ENCODE measurements around the gene MANF. TPM values are rescaled to one million over a fixed set of nuclear protein-coding genes. Genes with fewer than 3 reads are reported as not detected.
A peak's percentile ranks its signal among the peaks of the same experiment; 100 is the strongest.

MANF gene
- total RNA-seq, 1 experiment from 2014 or later, result 271 TPM

DNA sequence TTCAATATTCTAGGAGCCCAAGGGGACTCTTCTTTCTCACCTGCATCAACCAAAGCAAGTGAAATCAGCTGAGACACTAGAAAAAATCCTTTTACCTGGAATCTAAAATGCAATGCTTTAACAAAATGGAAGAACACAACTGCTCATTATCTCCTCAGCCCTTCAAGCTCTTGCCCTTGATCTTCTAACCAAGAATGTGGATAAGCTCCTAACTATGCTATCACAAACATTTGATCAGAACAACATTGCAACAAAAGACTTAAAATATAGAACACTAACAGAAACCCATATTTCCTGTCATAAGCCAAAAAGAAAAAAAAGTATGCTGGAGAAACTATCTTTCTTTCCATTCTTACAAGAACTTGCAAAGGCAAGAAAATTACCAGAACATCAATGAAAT lies 18.6 kb downstream of the MANF start:
- H3K36me3 Mint-ChIP-seq (ENCODE audit: insufficient read depth, unreplicated experiment), result peaks cover 52% of the 10 kb centered on the region
- TF ChIP-seq, protein P1, sequence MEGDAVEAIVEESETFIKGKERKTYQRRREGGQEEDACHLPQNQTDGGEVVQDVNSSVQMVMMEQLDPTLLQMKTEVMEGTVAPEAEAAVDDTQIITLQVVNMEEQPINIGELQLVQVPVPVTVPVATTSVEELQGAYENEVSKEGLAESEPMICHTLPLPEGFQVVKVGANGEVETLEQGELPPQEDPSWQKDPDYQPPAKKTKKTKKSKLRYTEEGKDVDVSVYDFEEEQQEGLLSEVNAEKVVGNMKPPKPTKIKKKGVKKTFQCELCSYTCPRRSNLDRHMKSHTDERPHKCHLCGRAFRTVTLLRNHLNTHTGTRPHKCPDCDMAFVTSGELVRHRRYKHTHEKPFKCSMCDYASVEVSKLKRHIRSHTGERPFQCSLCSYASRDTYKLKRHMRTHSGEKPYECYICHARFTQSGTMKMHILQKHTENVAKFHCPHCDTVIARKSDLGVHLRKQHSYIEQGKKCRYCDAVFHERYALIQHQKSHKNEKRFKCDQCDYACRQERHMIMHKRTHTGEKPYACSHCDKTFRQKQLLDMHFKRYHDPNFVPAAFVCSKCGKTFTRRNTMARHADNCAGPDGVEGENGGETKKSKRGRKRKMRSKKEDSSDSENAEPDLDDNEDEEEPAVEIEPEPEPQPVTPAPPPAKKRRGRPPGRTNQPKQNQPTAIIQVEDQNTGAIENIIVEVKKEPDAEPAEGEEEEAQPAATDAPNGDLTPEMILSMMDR (IDR thresholded peaks at IDR 0.05; ENCODE audit: unreplicated experiment), result no peak
- ChIA-PET CTCF (interaction anchor here (0.6 to 2.4 kb wide), 4 partner anchors 12 to 789 kb away, joined by 3 to 9 read pairs (median 4); partner anchors contain the start of gene RBM15B), POLR2A (no interaction called here)
- H3K4me1 Mint-ChIP-seq (ENCODE audit: insufficient read depth, unreplicated experiment), result no peaks in the 10 kb centered on the region
- intact Hi-C loops (cut with micrococcal nuclease), result no loop called here
- no peak overlapping the region for H3K4me3 Mint-ChIP-seq (ENCODE audit: unreplicated experiment)
- no peaks in the 10 kb centered on the region for H3K27me3 Mint-ChIP-seq (ENCODE audit: insufficient read depth, unreplicated experiment)
- no TSS peak for BruUV-seq (replicated peaks)
- H3K9me3 Mint-ChIP-seq (ENCODE audit: unreplicated experiment), result no peaks in the 10 kb centered on the region
- no peak overlapping the region for H3K27ac Mint-ChIP-seq (ENCODE audit: low read depth, unreplicated experiment)
- DNase-seq (ENCODE audit: unreplicated experiment), result no peak

DNA sequence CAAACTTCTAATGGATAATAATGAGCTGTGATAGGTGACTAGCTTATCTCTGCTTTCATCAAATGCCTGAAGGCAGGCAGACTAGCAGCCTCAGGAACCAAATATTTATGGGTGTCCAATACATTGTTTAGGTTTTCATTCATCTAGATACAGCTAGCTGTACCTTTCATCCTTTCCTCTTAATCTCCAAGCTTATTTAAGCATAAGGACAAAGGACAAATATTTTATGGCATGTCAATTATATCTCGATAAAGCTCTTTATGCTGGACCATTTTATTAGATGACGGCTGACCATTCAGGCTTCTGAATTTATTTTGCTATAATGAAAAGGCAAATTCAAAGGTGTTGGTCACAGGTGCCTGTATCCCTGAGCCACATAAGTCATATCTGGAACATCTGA lies 22.9 kb downstream of the MANF start:
- Mint-ChIP-seq H3K27ac (ENCODE audit: low read depth, unreplicated experiment) (no peak overlapping the region), H3K9me3 (ENCODE audit: unreplicated experiment) (no peaks in the 10 kb centered on the region), H3K4me3 (ENCODE audit: unreplicated experiment) (no peak overlapping the region), H3K27me3 (ENCODE audit: insufficient read depth, unreplicated experiment) (no peaks in the 10 kb centered on the region), H3K4me1 (ENCODE audit: insufficient read depth, unreplicated experiment) (no peaks in the 10 kb centered on the region), H3K36me3 (ENCODE audit: insufficient read depth, unreplicated experiment) (peaks cover 74% of the 10 kb centered on the region)
- no TSS peak for BruUV-seq (replicated peaks)
- intact Hi-C loops (cut with micrococcal nuclease), result no loop called here
- DNase-seq (ENCODE audit: unreplicated experiment), result no peak
- TF ChIP-seq, protein P1 (IDR thresholded peaks at IDR 0.05; ENCODE audit: unreplicated experiment), result no peak
- ChIA-PET CTCF (interaction anchor here (0.6 to 0.8 kb wide), 2 partner anchors 18 to 26 kb away, joined by 3 to 4 read pairs; no protein-coding TSS in a partner anchor), POLR2A (interaction anchor here (0.7 to 1.2 kb wide), 2 partner anchors 11 to 92 kb away, joined by 3 read pairs; partner anchors contain the start of gene DCAF1)

DNA sequence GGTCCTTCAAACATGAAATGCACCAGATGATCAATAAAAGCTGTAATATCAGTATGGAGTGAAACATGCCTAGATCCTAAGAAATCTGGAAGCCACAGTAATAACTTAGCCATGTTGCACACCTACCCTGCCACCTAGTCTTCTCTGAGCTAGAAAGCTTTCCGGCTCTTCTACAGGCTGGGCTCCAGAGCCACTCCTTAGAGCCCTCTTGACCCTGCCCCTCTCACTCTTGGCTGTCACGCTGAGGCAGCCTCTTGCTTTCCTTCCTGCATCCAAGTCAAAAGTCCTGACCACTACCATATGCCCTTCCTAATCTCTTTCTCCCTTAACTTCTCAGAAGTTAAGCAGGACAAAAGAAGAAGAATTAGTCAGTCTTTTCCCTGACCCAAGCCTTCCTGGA lies 23.7 kb downstream of the MANF start:
- no TSS peak for BruUV-seq (replicated peaks)
- intact Hi-C loops (cut with micrococcal nuclease), result no loop called here
- H3K9me3 Mint-ChIP-seq (ENCODE audit: unreplicated experiment), result no peaks in the 10 kb centered on the region

DNA sequence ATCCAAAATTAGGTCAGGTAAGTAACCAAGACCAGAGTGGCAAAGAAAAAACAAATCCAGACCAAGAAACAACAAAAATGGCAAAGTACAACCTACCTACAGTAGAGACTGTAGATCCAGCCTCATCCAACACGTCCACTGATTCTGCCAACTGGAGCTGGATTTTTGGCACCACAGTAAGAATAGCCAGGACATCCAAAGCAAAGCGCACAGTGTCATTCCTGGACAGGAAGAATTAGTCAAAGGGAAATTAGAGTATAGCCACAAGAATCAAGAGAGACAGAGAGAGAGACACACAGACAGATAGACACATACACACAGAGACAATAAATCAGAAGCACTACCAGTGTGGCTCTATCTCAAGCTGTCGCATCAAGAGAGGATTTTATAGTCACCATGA lies 37.1 kb downstream of the MANF start:
- no peaks in the 10 kb centered on the region for H3K27me3 Mint-ChIP-seq (ENCODE audit: insufficient read depth, unreplicated experiment)
- POLR2A ChIA-PET, result no interaction called here
- H3K4me3 Mint-ChIP-seq (ENCODE audit: unreplicated experiment), result no peak overlapping the region
- TF ChIP-seq, protein P1 (IDR thresholded peaks at IDR 0.05; ENCODE audit: unreplicated experiment), result no peak
- no TSS peak for BruUV-seq (replicated peaks)
- intact Hi-C loops (cut with micrococcal nuclease), result no loop called here
- CTCF ChIA-PET, result interaction anchor here (0.6 to 1.6 kb wide), 4 partner anchors 12 to 1693 kb away, joined by 3 to 8 read pairs (median 3); no protein-coding TSS in a partner anchor
- no peaks in the 10 kb centered on the region for H3K4me1 Mint-ChIP-seq (ENCODE audit: insufficient read depth, unreplicated experiment)
- no peaks in the 10 kb centered on the region for H3K9me3 Mint-ChIP-seq (ENCODE audit: unreplicated experiment)
- DNase-seq (ENCODE audit: unreplicated experiment), result no peak
- peak overlapping the region; percentile 11 for H3K27ac Mint-ChIP-seq (ENCODE audit: low read depth, unreplicated experiment)
- H3K36me3 Mint-ChIP-seq (ENCODE audit: insufficient read depth, unreplicated experiment), result peaks cover 82% of the 10 kb centered on the region

More for the DNA sequence above, 23.7 kb downstream of the MANF start:
- TF ChIP-seq, protein P1 (IDR thresholded peaks at IDR 0.05; ENCODE audit: unreplicated experiment), result no peak
- no peaks in the 10 kb centered on the region for H3K27me3 Mint-ChIP-seq (ENCODE audit: insufficient read depth, unreplicated experiment)
- no peak overlapping the region for H3K4me3 Mint-ChIP-seq (ENCODE audit: unreplicated experiment)
- DNase-seq (ENCODE audit: unreplicated experiment), result no peak
- H3K27ac Mint-ChIP-seq (ENCODE audit: low read depth, unreplicated experiment), result peak overlapping the region; percentile 43
- ChIA-PET CTCF (interaction anchor here (0.6 to 2.0 kb wide), 2 partner anchors 793 to 1791 kb away, joined by 3 to 5 read pairs; no protein-coding TSS in a partner anchor), POLR2A (no interaction called here)
- H3K4me1 Mint-ChIP-seq (ENCODE audit: insufficient read depth, unreplicated experiment), result no peaks in the 10 kb centered on the region
- peaks cover 74% of the 10 kb centered on the region for H3K36me3 Mint-ChIP-seq (ENCODE audit: insufficient read depth, unreplicated experiment)
